GM12878 (cell line): ENCODE results near the gene EBF3. TPM values are rescaled to one million over a fixed set of nuclear protein-coding genes. Genes with fewer than 3 reads are reported as not detected.

Source experiments
- ATAC-seq: fragments of 200-7000 bp; cut with Tn5 transposase; 3 replicates; pipeline ENCODE4 v1.9.1; 2020; ENCODE audit warnings: mild to moderate bottlenecking, moderate library complexity
- BruUV-seq: library from RNA; stranded (reverse); fragments of 400-500 nt; replicated peaks from 2 replicates; lab custom pipeline; 2021; lab: Mats Ljungman, UMichigan
- CTCF ChIA-PET: fragments of 300-600 bp; sonication (Branson Sonifier 250); formaldehyde crosslinking; extraction: SDS; loops from one replicate; lab custom pipeline; 2021; ENCODE audit warnings: inconsistent platforms; lab: Yijun Ruan, JAX
- POLR2A ChIA-PET: fragments of 350-600 bp; formaldehyde crosslinking; extraction: SDS; loops from one replicate; lab custom pipeline; 2021; ENCODE audit warnings: inconsistent platforms; lab: Charles Lee
- RAD21 ChIA-PET: fragments of 300-600 bp; sonication (Branson Sonifier 250); formaldehyde crosslinking; loops from one replicate; lab custom pipeline; 2023; ENCODE audit warnings: antibody characterized with exemption; ENCODE audit not compliant: unreplicated experiment; lab: Charles Lee
- SMC1A ChIA-PET: fragments of 300-600 bp; sonication (Branson Sonifier 250); formaldehyde crosslinking; loops from one replicate; lab custom pipeline; 2023; ENCODE audit not compliant: unreplicated experiment, uncharacterized antibody; lab: Charles Lee
- DNase-seq: peaks from one replicate; pipeline ENCODE4 v3.0.0-alpha.2; 2011; ENCODE audit warnings: low read depth, low spot score
- FAIRE-seq: peaks from 3 replicates; lab custom pipeline; 2011; peaks lifted over from hg19 to GRCh38; lab: Jason Lieb, UNC
- H2AFZ ChIP-seq: 2 replicates; pipeline ENCODE4 v1.6.0; 2011; ENCODE audit warnings: low read depth, low read length, control low read depth; ENCODE audit not compliant: control insufficient read depth
- H3K27ac ChIP-seq: 2 replicates; pipeline ENCODE4 v1.5.1; 2011; ENCODE audit warnings: control low read depth; ENCODE audit not compliant: control insufficient read depth, insufficient read depth
- H3K27me3 ChIP-seq, 2 experiments: replicated peaks in 1 of 2; 2 replicates each; pipeline versions ENCODE4 v1.6.0 to v1.6.1; 2011; ENCODE audit warnings: low read length in 1 of 2; ENCODE audit not compliant: control insufficient read depth in 2 of 2, insufficient read depth in 2 of 2
- H3K36me3 ChIP-seq, 2 experiments: 2 replicates each; pipeline ENCODE4 v1.5.1; 2011; ENCODE audit warnings: low read length in 1 of 2; ENCODE audit not compliant: control insufficient read depth in 2 of 2, insufficient read depth in 2 of 2
- H3K4me1 ChIP-seq: 2 replicates; pipeline ENCODE4 v1.6.1; 2011; ENCODE audit warnings: mild to moderate bottlenecking, low read length, moderate library complexity, mixed read lengths; ENCODE audit not compliant: control insufficient read depth, insufficient read depth
- H3K4me2 ChIP-seq: 2 replicates; pipeline ENCODE4 v1.6.0; 2011; ENCODE audit warnings: control low read depth; ENCODE audit not compliant: control insufficient read depth, insufficient read depth
- H3K4me3 ChIP-seq: fragments of 200-600 bp; sonication (generic); 2 replicates; pipeline ENCODE4 v1.5.1; 2016
- H3K79me2 ChIP-seq: 2 replicates; pipeline ENCODE4 v1.6.0; 2011; ENCODE audit warnings: low read length; ENCODE audit not compliant: control insufficient read depth, insufficient read depth
- H3K9ac ChIP-seq: 2 replicates; pipeline ENCODE4 v1.8.0; 2011; ENCODE audit warnings: low read length, control low read depth, mixed read lengths; ENCODE audit not compliant: control insufficient read depth, insufficient read depth
- H3K9me3 ChIP-seq: replicated peaks from 3 replicates; pipeline ENCODE4 v1.5.1; 2011; ENCODE audit warnings: mild to moderate bottlenecking, low read length; ENCODE audit not compliant: control insufficient read depth, insufficient read depth
- H4K20me1 ChIP-seq: 2 replicates; pipeline ENCODE4 v1.6.0; 2011; ENCODE audit not compliant: control insufficient read depth, insufficient read depth
- CBFB ChIP-seq: IDR thresholded peaks from 2 replicates; pipeline ENCODE4 v1.6.1; 2016; ENCODE audit warnings: antibody characterized with exemption, low read depth
- CHD2 ChIP-seq: IDR thresholded peaks from 2 replicates; pipeline ENCODE4 v1.6.1; 2011; ENCODE audit warnings: low read depth, low read length, improper control_type of control experiment, borderline replicate concordance
- EP300 ChIP-seq, 2 experiments: fragments of 150-350 bp in 1 of 2; IDR thresholded peaks; 2 replicates each; pipeline ENCODE4 v1.6.1; 2011 to 2012; ENCODE audit warnings: low read depth in 2 of 2, low read length in 2 of 2, borderline replicate concordance in 1 of 2, improper control_type of control experiment in 1 of 2, inconsistent platforms in 1 of 2; ENCODE audit not compliant: control insufficient read depth in 1 of 2
- ESRRA ChIP-seq: IDR thresholded peaks from 2 replicates; pipeline ENCODE4 v1.6.1; 2012; ENCODE audit warnings: mild to moderate bottlenecking, low read length, improper control_type of control experiment
- HDGF ChIP-seq: fragments of 450-650 bp; IDR thresholded peaks from 2 replicates; pipeline ENCODE4 v1.6.1; 2016; ENCODE audit warnings: antibody characterized with exemption
- IKZF2 ChIP-seq, 2 experiments: fragments of 450-650 bp; IDR thresholded peaks; 2 replicates each; pipeline ENCODE4 v1.6.1; 2017; ENCODE audit warnings: mild to moderate bottlenecking in 2 of 2, moderate library complexity in 2 of 2
- KDM1A ChIP-seq: fragments of 200-600 bp; sonication (generic); IDR thresholded peaks from 2 replicates; pipeline ENCODE4 v1.6.1; 2016; ENCODE audit warnings: borderline replicate concordance
- LARP7 ChIP-seq: fragments of 450-650 bp; IDR thresholded peaks from 2 replicates; pipeline ENCODE4 v1.6.1; 2017; ENCODE audit warnings: mild to moderate bottlenecking
- MEF2B ChIP-seq: fragments of 450-650 bp; IDR thresholded peaks from 2 replicates; pipeline ENCODE4 v1.6.1; 2018; ENCODE audit warnings: mild to moderate bottlenecking, moderate library complexity; ENCODE audit not compliant: partially characterized antibody, poor library complexity, severe bottlenecking
- NFXL1 ChIP-seq: fragments of 450-650 bp; IDR thresholded peaks from 2 replicates; pipeline ENCODE4 v1.6.1; 2017; ENCODE audit warnings: antibody characterized with exemption, mild to moderate bottlenecking, borderline replicate concordance
- PML ChIP-seq: IDR thresholded peaks from 2 replicates; pipeline ENCODE4 v1.6.1; 2012; ENCODE audit warnings: low read length, inconsistent platforms
- RAD21 ChIP-seq: IDR thresholded peaks from 2 replicates; pipeline ENCODE4 v1.6.1; 2011; ENCODE audit warnings: mild to moderate bottlenecking, low read depth, low read length, moderate library complexity; ENCODE audit not compliant: insufficient read depth
- SP1 ChIP-seq: IDR thresholded peaks from one replicate; pipeline ENCODE4 v1.6.1; 2011; ENCODE audit warnings: low read depth, low read length
- SUPT20H ChIP-seq: IDR thresholded peaks from 2 replicates; pipeline ENCODE4 v1.6.1; 2011; ENCODE audit warnings: low read depth, mild to moderate bottlenecking, low read length, moderate library complexity, borderline replicate concordance; ENCODE audit not compliant: control insufficient read depth
- YBX1 ChIP-seq: fragments of 450-650 bp; IDR thresholded peaks from 2 replicates; pipeline ENCODE4 v1.6.1; 2016; ENCODE audit warnings: antibody characterized with exemption
- ZBED1 ChIP-seq: IDR thresholded peaks from 2 replicates; pipeline ENCODE4 v1.6.1; 2016; ENCODE audit warnings: borderline replicate concordance
- ZNF207 ChIP-seq: fragments of 450-650 bp; IDR thresholded peaks from 2 replicates; pipeline ENCODE4 v1.6.1; 2014; ENCODE audit warnings: antibody characterized with exemption, mild to moderate bottlenecking, borderline replicate concordance
- WGBS: methylation state at CpG from one replicate; pipeline ENCODE4 v1.1.6; 2016; ENCODE audit warnings: low lambda C conversion rate; ENCODE audit not compliant: insufficient replicate concordance, insufficient coverage; ENCODE audit errors: missing lambda C conversion rate; 5-methylcytosine and 5-hydroxymethylcytosine counted together
- in situ Hi-C: fragments of 300-500 bp; cut with MboI; formaldehyde crosslinking; loops from 9 replicates; pipeline ENCODE4 v1.14.3; 2018; ENCODE audit warnings: mixed read lengths
- intact Hi-C: fragments of 100-400 bp; cut with micrococcal nuclease; formaldehyde crosslinking; loops from one replicate; pipeline ENCODE4 v1.14.2; 2022; ENCODE audit not compliant: unreplicated experiment
- polyA plus RNA-seq, 11 experiments: library from polyadenylated mRNA; depleted of rRNA in 4 of 11; unstranded in 6 of 11; stranded (reverse) in 5 of 11; fragments of >200 nt; fragmentation: Nextera tagmentation in 4 of 11; fragmentation: Illumina TruSeq in 1 of 11; extraction: Ambion mirVana in 4 of 11; extraction: Trizol in 1 of 11; gene quantifications; 1 replicate in 1 of 11; 2 replicates in 10 of 11; pipeline versions ENCODE4 v1.2.1 to v1.2.3, GENCODE V29; 2011 to 2016; ENCODE audit warnings: inconsistent platforms in 2 of 11, missing spikeins in 2 of 11, low read depth in 1 of 11
- total RNA-seq, 4 experiments: library from RNA; depleted of rRNA in 3 of 4; stranded (reverse); fragments of >200 nt in 3 of 4; fragmentation: Illumina TruSeq in 1 of 4; extraction: Trizol in 1 of 4; gene quantifications; 2 replicates each; pipeline versions ENCODE4 v1.2.1 to v1.2.3, GENCODE V29; 2013 to 2021
- TF ChIP-seq, protein P1 (sequence below): fragments of 450-650 bp; formaldehyde crosslinking; IDR thresholded peaks from 2 replicates; pipeline ENCODE4 v1.4.0; 2020; ENCODE audit warnings: mild to moderate bottlenecking, moderate library complexity
- TF ChIP-seq, protein P2 (sequence below): IDR thresholded peaks from 2 replicates; pipeline ENCODE4 v1.6.1; 2012; ENCODE audit warnings: low read length, inconsistent platforms
- TF ChIP-seq, protein P3 (sequence below): IDR thresholded peaks from 2 replicates; pipeline ENCODE4 v1.6.1; 2011; ENCODE audit warnings: borderline replicate concordance, low read depth, mild to moderate bottlenecking, moderate library complexity, low read length; ENCODE audit not compliant: insufficient read depth, poor library complexity, severe bottlenecking

The EBF3 gene
- total and polyA plus RNA-seq, 10 of the 15 experiments (the other 5 are each of a cell fraction or from before 2014, with no cell fraction given), result not detected

DNA sequence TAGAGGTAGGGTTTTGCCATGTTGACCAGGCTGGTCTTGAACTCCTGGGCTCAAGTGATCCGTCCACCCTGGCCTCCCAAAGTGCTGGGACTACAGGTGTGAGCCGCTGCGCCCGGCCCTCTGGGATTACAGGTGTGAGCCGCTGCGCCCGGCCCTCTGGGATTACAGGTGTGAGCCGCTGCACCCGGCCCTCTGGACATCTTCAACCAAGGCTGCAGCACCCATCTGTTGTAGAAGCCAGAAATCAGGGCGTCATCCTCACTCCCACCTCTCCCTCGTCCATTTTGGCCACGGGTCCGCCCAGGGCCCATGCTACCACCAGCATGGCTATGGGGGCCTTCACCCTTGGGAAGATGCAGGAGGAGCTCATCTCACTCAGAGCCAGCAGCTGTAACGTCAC lies 38.5 kb upstream of the EBF3 start (continued):
- TF ChIP-seq, protein P1, sequence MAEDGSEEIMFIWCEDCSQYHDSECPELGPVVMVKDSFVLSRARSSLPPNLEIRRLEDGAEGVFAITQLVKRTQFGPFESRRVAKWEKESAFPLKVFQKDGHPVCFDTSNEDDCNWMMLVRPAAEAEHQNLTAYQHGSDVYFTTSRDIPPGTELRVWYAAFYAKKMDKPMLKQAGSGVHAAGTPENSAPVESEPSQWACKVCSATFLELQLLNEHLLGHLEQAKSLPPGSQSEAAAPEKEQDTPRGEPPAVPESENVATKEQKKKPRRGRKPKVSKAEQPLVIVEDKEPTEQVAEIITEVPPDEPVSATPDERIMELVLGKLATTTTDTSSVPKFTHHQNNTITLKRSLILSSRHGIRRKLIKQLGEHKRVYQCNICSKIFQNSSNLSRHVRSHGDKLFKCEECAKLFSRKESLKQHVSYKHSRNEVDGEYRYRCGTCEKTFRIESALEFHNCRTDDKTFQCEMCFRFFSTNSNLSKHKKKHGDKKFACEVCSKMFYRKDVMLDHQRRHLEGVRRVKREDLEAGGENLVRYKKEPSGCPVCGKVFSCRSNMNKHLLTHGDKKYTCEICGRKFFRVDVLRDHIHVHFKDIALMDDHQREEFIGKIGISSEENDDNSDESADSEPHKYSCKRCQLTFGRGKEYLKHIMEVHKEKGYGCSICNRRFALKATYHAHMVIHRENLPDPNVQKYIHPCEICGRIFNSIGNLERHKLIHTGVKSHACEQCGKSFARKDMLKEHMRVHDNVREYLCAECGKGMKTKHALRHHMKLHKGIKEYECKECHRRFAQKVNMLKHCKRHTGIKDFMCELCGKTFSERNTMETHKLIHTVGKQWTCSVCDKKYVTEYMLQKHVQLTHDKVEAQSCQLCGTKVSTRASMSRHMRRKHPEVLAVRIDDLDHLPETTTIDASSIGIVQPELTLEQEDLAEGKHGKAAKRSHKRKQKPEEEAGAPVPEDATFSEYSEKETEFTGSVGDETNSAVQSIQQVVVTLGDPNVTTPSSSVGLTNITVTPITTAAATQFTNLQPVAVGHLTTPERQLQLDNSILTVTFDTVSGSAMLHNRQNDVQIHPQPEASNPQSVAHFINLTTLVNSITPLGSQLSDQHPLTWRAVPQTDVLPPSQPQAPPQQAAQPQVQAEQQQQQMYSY (CRISPR knock-in tag), result no peak
- TF ChIP-seq, protein P2, sequence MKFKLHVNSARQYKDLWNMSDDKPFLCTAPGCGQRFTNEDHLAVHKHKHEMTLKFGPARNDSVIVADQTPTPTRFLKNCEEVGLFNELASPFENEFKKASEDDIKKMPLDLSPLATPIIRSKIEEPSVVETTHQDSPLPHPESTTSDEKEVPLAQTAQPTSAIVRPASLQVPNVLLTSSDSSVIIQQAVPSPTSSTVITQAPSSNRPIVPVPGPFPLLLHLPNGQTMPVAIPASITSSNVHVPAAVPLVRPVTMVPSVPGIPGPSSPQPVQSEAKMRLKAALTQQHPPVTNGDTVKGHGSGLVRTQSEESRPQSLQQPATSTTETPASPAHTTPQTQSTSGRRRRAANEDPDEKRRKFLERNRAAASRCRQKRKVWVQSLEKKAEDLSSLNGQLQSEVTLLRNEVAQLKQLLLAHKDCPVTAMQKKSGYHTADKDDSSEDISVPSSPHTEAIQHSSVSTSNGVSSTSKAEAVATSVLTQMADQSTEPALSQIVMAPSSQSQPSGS, result no peak
- TF ChIP-seq ESRRA, result no peak
- TF ChIP-seq ZNF207, result no peak
- TF ChIP-seq CBFB, result no peak
- TF ChIP-seq ZBED1, result no peak

DNA sequence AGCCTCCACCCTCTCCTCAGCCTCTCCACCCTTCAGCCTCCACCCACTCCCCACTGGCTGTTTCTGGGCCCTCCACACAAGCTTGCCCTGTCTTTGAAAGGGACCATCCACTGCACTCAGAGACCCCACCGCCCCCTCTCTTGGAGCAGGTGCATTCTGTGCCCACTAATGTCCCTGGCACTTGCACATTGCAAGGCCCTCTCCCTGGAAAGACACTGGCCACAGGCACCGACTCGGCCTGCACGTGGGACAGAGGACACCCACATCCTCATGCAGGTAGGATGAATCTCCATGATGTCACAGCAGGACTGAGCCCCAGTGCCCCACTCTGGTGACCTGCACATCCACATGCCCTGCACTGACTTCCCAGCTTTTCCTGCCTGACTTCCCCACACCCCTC lies 36.8 kb upstream of the EBF3 start:
- 17% methylated on average over 4 of the region's 4 CpGs for WGBS
- no peaks in the 10 kb centered on the region for H3K9me3 ChIP-seq
- in situ Hi-C loops, result no loop called here
- ATAC-seq, result no peak
- intact Hi-C loops, result no loop called here
- ChIA-PET SMC1A (no interaction called here), CTCF (no interaction called here), RAD21 (no interaction called here), POLR2A (no interaction called here)
- H3K4me2 ChIP-seq, result no peak overlapping the region
- H3K27ac ChIP-seq, result no peak overlapping the region
- no TSS peak for BruUV-seq
- TF ChIP-seq IKZF2 (IDR thresholded peaks at IDR 0.05), result no peak
- no peak for TF ChIP-seq KDM1A
- TF ChIP-seq RAD21, result no peak
- TF ChIP-seq PML, result no peak
- TF ChIP-seq CHD2, result no peak
- TF ChIP-seq HDGF, result no peak
- TF ChIP-seq EP300 (IDR thresholded peaks at IDR 0.05; ENCODE audit: borderline replicate concordance in 1 of 2, control insufficient read depth in 1 of 2, low read depth in 2 of 2, low read length in 2 of 2), result no peak
- TF ChIP-seq SP1, result no peak
- TF ChIP-seq LARP7, result no peak
- TF ChIP-seq, protein P3, sequence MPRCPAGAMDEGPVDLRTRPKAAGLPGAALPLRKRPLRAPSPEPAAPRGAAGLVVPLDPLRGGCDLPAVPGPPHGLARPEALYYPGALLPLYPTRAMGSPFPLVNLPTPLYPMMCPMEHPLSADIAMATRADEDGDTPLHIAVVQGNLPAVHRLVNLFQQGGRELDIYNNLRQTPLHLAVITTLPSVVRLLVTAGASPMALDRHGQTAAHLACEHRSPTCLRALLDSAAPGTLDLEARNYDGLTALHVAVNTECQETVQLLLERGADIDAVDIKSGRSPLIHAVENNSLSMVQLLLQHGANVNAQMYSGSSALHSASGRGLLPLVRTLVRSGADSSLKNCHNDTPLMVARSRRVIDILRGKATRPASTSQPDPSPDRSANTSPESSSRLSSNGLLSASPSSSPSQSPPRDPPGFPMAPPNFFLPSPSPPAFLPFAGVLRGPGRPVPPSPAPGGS, result no peak
- TF ChIP-seq YBX1, result no peak
- no peak for TF ChIP-seq NFXL1
- no peak for TF ChIP-seq SUPT20H
- no peak for TF ChIP-seq MEF2B
- no peaks in the 10 kb centered on the region for H3K36me3 ChIP-seq
- no peaks in the 10 kb centered on the region for H4K20me1 ChIP-seq
- H3K79me2 ChIP-seq, result no peaks in the 10 kb centered on the region
- no peak overlapping the region for H2AFZ ChIP-seq
- FAIRE-seq, result no peak
- no peak overlapping the region for H3K9ac ChIP-seq
- DNase-seq, result no peak
- H3K4me1 ChIP-seq, result no peaks in the 10 kb centered on the region
- no peak overlapping the region for H3K4me3 ChIP-seq
- H3K27me3 ChIP-seq, result no peaks in the 10 kb centered on the region
